ENCODE results near the gene MKKS. TPM values are rescaled to one million over a fixed set of nuclear protein-coding genes. Genes with fewer than 3 reads are reported as not detected.

Gene MKKS
- polyA plus RNA-seq, 1 of the 3 experiments (the other 2 are of a cell fraction) = 10.1 TPM

GRCh38 chr20:10434832-10435812, 1.1 kb upstream of the MKKS start, which contains the start of gene SLX4IP (continued):
- TF ChIP-seq, protein P1, sequence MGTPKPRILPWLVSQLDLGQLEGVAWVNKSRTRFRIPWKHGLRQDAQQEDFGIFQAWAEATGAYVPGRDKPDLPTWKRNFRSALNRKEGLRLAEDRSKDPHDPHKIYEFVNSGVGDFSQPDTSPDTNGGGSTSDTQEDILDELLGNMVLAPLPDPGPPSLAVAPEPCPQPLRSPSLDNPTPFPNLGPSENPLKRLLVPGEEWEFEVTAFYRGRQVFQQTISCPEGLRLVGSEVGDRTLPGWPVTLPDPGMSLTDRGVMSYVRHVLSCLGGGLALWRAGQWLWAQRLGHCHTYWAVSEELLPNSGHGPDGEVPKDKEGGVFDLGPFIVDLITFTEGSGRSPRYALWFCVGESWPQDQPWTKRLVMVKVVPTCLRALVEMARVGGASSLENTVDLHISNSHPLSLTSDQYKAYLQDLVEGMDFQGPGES (IDR thresholded peaks at IDR 0.05; ENCODE audit: low read depth, low read length) = no peak
- TF ChIP-seq FOXJ3 (CRISPR knock-in tag; IDR thresholded peaks at IDR 0.05) (no peak; the same call in 1 of the 2 replicates), ELF1 (IDR thresholded peaks at IDR 0.05) (peak; percentile 95), ZBTB33 (IDR thresholded peaks at IDR 0.05; ENCODE audit: borderline replicate concordance, low read depth) (peak; percentile 96), EZH2phosphoT487 (IDR thresholded peaks at IDR 0.05; ENCODE audit: borderline replicate concordance, low read depth) (no peak), MEF2A (IDR thresholded peaks at IDR 0.05; ENCODE audit: borderline replicate concordance, low read depth) (no peak), RXRA (IDR thresholded peaks at IDR 0.05; ENCODE audit: borderline replicate concordance, low read depth) (no peak; the same call in 1 of the 2 replicates), TAF1 (IDR thresholded peaks at IDR 0.05; ENCODE audit: borderline replicate concordance, low read depth, low read length) (peak; percentile 76), YY1 (IDR thresholded peaks at IDR 0.05; ENCODE audit: low read depth) (peak; percentile 100)
- TF ChIP-seq, protein P2, sequence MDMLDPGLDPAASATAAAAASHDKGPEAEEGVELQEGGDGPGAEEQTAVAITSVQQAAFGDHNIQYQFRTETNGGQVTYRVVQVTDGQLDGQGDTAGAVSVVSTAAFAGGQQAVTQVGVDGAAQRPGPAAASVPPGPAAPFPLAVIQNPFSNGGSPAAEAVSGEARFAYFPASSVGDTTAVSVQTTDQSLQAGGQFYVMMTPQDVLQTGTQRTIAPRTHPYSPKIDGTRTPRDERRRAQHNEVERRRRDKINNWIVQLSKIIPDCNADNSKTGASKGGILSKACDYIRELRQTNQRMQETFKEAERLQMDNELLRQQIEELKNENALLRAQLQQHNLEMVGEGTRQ (IDR thresholded peaks at IDR 0.05; ENCODE audit: borderline replicate concordance, low read depth, low read length) = no peak

- Histone ChIP-seq H3K4me3 (ENCODE audit: low read depth in 2 of 2, low read length in 1 of 2) (peak overlapping the region; percentile 93 to 99), H3F3A (replicated peaks; ENCODE audit: insufficient read depth) (peaks cover 7% of the 10 kb centered on the region), H3K9me2 (no peaks in the 10 kb centered on the region), H3K27me3 (ENCODE audit: insufficient read depth) (no peaks in the 10 kb centered on the region), H2AFZ (ENCODE audit: low read depth) (peak overlapping the region; percentile 81), H3K79me2 (ENCODE audit: insufficient read depth) (peaks cover 69% of the 10 kb centered on the region), H4K20me1 (ENCODE audit: insufficient read depth) (no peaks in the 10 kb centered on the region), H3K4me2 (peak overlapping the region; percentile 91), H3K9me3 (no peaks in the 10 kb centered on the region), H3K27ac (ENCODE audit: low read depth in 2 of 2, low read length in 1 of 2) (peak overlapping the region; percentile 93 to 98), H3K36me3 (replicated peaks in 1 of 2; ENCODE audit: control insufficient read depth in 1 of 2, insufficient read depth in 2 of 2, low read length in 1 of 2) (peaks cover 0 to 17% of the 10 kb centered on the region in 2 experiments), H3K4me1 (ENCODE audit: control insufficient read depth in 1 of 2, insufficient read depth in 2 of 2, low read depth in 1 of 2, low read length in 1 of 2) (peaks cover 8 to 17% of the 10 kb centered on the region in 2 experiments; a peak in 3 of 4 replicates), H3K9ac (peak overlapping the region; percentile 82)
- ChIA-PET CTCF (interaction anchor here (0.8 to 2.5 kb wide), 9 partner anchors 9 to 825 kb away, joined by 3 to 19 read pairs (median 3); no protein-coding TSS in a partner anchor), POLR2A (interaction anchor here (0.7 to 2.6 kb wide), 13 partner anchors 9 to 595 kb away, joined by 3 to 24 read pairs (median 3); partner anchors contain the start of gene SNAP25)
- WGBS (ENCODE audit: low lambda C conversion rate) = 4% methylated on average over 9 of the region's 17 CpGs
- TF ChIP-seq, protein P3, sequence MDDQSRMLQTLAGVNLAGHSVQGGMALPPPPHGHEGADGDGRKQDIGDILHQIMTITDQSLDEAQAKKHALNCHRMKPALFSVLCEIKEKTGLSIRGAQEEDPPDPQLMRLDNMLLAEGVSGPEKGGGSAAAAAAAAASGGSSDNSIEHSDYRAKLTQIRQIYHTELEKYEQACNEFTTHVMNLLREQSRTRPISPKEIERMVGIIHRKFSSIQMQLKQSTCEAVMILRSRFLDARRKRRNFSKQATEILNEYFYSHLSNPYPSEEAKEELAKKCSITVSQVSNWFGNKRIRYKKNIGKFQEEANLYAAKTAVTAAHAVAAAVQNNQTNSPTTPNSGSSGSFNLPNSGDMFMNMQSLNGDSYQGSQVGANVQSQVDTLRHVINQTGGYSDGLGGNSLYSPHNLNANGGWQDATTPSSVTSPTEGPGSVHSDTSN (IDR thresholded peaks at IDR 0.05) = peak; percentile 92
- TF ChIP-seq CHD2 (IDR thresholded peaks at IDR 0.05; ENCODE audit: low read length, partially characterized antibody) = peak; percentile 59
- peak; percentile 93 for TF ChIP-seq TAF1 (IDR thresholded peaks at IDR 0.05; ENCODE audit: borderline replicate concordance, low read depth, low read length)
- TF ChIP-seq, protein P4, sequence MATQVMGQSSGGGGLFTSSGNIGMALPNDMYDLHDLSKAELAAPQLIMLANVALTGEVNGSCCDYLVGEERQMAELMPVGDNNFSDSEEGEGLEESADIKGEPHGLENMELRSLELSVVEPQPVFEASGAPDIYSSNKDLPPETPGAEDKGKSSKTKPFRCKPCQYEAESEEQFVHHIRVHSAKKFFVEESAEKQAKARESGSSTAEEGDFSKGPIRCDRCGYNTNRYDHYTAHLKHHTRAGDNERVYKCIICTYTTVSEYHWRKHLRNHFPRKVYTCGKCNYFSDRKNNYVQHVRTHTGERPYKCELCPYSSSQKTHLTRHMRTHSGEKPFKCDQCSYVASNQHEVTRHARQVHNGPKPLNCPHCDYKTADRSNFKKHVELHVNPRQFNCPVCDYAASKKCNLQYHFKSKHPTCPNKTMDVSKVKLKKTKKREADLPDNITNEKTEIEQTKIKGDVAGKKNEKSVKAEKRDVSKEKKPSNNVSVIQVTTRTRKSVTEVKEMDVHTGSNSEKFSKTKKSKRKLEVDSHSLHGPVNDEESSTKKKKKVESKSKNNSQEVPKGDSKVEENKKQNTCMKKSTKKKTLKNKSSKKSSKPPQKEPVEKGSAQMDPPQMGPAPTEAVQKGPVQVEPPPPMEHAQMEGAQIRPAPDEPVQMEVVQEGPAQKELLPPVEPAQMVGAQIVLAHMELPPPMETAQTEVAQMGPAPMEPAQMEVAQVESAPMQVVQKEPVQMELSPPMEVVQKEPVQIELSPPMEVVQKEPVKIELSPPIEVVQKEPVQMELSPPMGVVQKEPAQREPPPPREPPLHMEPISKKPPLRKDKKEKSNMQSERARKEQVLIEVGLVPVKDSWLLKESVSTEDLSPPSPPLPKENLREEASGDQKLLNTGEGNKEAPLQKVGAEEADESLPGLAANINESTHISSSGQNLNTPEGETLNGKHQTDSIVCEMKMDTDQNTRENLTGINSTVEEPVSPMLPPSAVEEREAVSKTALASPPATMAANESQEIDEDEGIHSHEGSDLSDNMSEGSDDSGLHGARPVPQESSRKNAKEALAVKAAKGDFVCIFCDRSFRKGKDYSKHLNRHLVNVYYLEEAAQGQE (IDR thresholded peaks at IDR 0.05; ENCODE audit: low read depth, low read length) = 0 out of 2 replicates have a peak, but pooled peaks have one; percentile 11
- no peak for TF ChIP-seq EZH2phosphoT487 (IDR thresholded peaks at IDR 0.05; ENCODE audit: borderline replicate concordance, low read depth)
- TF ChIP-seq ELF1 (IDR thresholded peaks at IDR 0.05) = peak; percentile 71; the same call in 1 of the 2 replicates
- TF ChIP-seq MXI1 (IDR thresholded peaks at IDR 0.05; ENCODE audit: low read depth, low read length) = peak; percentile 13; the same call in 1 of the 2 replicates
- peak; percentile 15; the same call in 1 of the 2 replicates for TF ChIP-seq SIN3A (IDR thresholded peaks at IDR 0.05; ENCODE audit: borderline replicate concordance, low read depth, low read length)
- TF ChIP-seq JUND (IDR thresholded peaks at IDR 0.05) = peak; percentile 34
- peak; percentile 99 for TF ChIP-seq POLR2AphosphoS5 (IDR thresholded peaks at IDR 0.05; ENCODE audit: low read depth, low read length)
- TF ChIP-seq RXRA (IDR thresholded peaks at IDR 0.05; ENCODE audit: borderline replicate concordance, low read depth) = no peak
- peak; percentile 74 for TF ChIP-seq NRF1 (IDR thresholded peaks at IDR 0.05; ENCODE audit: low read depth, low read length)
- no peak for TF ChIP-seq RFX5 (IDR thresholded peaks at IDR 0.05; ENCODE audit: low read length)
- peak; percentile 87 for DNase-seq
These were observed 427 bp upstream of the MKKS start for GRCh38 chr20:10434467-10434831.
